ENCODE data around the gene FAM240B. TPM values are rescaled to one million over a fixed set of nuclear protein-coding genes. Genes with fewer than 3 reads are reported as not detected.

FAM240B gene
- total and polyA plus RNA-seq, 9 of the 15 experiments (the other 6 are each of a cell fraction or from before 2014, with no cell fraction given): not detected

DNA sequence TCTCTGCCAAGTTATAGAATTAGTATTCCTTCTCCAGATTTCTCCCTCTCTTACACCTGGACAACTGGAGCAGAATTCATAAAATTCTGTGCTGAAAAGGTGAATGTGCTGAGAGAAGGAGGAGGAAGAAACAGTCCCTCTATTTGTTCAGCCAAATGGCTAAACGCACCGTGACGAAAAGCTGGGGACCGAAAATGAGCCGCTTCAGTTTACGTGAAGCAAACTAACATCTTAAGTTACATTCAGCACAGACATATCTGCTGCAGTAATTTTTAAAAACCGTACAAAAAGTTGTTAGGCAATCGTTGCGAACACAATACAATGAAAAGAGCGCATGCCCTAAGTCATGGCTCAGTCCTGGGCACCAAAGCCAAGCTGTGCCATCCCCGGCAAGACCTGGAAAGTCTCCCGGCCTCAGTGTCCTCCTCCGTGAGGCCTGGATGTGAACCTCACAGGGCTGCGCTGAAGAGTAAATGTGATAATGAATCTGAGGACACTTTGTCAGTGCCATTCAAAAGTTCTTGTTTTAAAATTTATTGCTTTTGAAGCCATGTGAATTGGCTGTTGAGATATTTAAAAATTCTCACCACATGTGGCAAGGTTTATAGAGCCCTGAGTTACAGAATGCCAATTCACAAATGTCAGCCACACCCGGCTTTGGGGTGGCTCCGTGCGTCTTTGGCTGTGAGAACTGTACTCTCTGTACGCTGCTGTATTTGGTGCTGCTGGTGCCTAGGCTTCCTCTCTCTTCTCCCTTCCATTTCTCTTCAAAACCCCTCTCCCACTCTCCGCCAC, 46.3 kb downstream of the FAM240B start:
- Histone ChIP-seq H3K27ac (ENCODE audit: extremely low read depth, low read depth, low read length) (no peak overlapping the region), H3K9me3 (replicated peaks; ENCODE audit: control insufficient read depth, insufficient read depth, low read depth, low read length) (no peaks in the 10 kb centered on the region), H3K9ac (ENCODE audit: insufficient read depth in 1 of 2, low read depth in 2 of 2, low read length in 2 of 2) (no peak overlapping the region), H3K79me2 (ENCODE audit: control insufficient read depth, insufficient read depth, low read length) (no peaks in the 10 kb centered on the region), H3K4me3 (no peak overlapping the region), H3K4me2 (ENCODE audit: insufficient read depth, low read length) (no peak overlapping the region), H3K4me1 (replicated peaks in 1 of 2; ENCODE audit: control insufficient read depth in 2 of 2, insufficient read depth in 2 of 2, low read length in 2 of 2) (peaks cover 0 to 4% of the 10 kb centered on the region in 2 experiments; a peak in 2 of 5 replicates), H4K20me1 (replicated peaks; ENCODE audit: control insufficient read depth, insufficient read depth, low read length) (no peaks in the 10 kb centered on the region), H3K9me1 (ENCODE audit: control insufficient read depth, insufficient read depth, low read length) (no peaks in the 10 kb centered on the region), H3K27me3 (ENCODE audit: control insufficient read depth in 2 of 2, insufficient read depth in 2 of 2, low read length in 2 of 2) (peaks cover 0 to 19% of the 10 kb centered on the region in 2 experiments; a peak in 1 of 5 replicates), H3K36me3 (ENCODE audit: control insufficient read depth, insufficient read depth, low read length) (no peaks in the 10 kb centered on the region), H2AFZ (ENCODE audit: low read depth, low read length) (no peak overlapping the region)
- intact Hi-C loops (cut with micrococcal nuclease) (no loop called here), in situ Hi-C loops (cut with MboI) (no loop called here)
- FAIRE-seq: no peak
- CTCF ChIA-PET (ENCODE audit: low intra/inter-chr PET ratio): no interaction called here
- no peak for DNase-seq (ENCODE audit: extremely low read depth in 1 of 4, low spot score in 3 of 4)
- 0% methylated on average over 19 of the region's 19 CpGs for WGBS (ENCODE audit: insufficient coverage, low coverage, missing lambda C conversion rate)
- ATAC-seq: no peak
- BruUV-seq (replicated peaks): no TSS peak
- POLR2A ChIA-PET: no interaction called here
- no peak for TF ChIP-seq MAFG (tag; conservative IDR thresholded peaks at IDR 0.05)
- TF ChIP-seq RBFOX2 (IDR thresholded peaks at IDR 0.05; ENCODE audit: low read depth, low read length): no peak
- TF ChIP-seq SMARCE1 (IDR thresholded peaks at IDR 0.05): no peak
- TF ChIP-seq ZBTB26 (CRISPR knock-in tag; IDR thresholded peaks at IDR 0.05): no peak
- TF ChIP-seq, protein P1, sequence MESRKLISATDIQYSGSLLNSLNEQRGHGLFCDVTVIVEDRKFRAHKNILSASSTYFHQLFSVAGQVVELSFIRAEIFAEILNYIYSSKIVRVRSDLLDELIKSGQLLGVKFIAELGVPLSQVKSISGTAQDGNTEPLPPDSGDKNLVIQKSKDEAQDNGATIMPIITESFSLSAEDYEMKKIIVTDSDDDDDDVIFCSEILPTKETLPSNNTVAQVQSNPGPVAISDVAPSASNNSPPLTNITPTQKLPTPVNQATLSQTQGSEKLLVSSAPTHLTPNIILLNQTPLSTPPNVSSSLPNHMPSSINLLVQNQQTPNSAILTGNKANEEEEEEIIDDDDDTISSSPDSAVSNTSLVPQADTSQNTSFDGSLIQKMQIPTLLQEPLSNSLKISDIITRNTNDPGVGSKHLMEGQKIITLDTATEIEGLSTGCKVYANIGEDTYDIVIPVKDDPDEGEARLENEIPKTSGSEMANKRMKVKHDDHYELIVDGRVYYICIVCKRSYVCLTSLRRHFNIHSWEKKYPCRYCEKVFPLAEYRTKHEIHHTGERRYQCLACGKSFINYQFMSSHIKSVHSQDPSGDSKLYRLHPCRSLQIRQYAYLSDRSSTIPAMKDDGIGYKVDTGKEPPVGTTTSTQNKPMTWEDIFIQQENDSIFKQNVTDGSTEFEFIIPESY (CRISPR knock-in tag; IDR thresholded peaks at IDR 0.05): no peak
- no peak for TF ChIP-seq ELF2 (CRISPR knock-in tag; IDR thresholded peaks at IDR 0.05)
- TF ChIP-seq NR2F6 (CRISPR knock-in tag; IDR thresholded peaks at IDR 0.05): no peak
- TF ChIP-seq BCL6 (CRISPR knock-in tag; IDR thresholded peaks at IDR 0.05): no peak
- TF ChIP-seq, protein P2, sequence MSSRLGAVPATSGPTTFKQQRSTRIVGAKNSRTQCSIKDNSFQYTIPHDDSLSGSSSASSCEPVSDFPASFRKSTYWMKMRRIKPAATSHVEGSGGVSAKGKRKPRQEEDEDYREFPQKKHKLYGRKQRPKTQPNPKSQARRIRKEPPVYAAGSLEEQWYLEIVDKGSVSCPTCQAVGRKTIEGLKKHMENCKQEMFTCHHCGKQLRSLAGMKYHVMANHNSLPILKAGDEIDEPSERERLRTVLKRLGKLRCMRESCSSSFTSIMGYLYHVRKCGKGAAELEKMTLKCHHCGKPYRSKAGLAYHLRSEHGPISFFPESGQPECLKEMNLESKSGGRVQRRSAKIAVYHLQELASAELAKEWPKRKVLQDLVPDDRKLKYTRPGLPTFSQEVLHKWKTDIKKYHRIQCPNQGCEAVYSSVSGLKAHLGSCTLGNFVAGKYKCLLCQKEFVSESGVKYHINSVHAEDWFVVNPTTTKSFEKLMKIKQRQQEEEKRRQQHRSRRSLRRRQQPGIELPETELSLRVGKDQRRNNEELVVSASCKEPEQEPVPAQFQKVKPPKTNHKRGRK (tag; IDR thresholded peaks at IDR 0.05): no peak
- no peak for TF ChIP-seq E2F8 (IDR thresholded peaks at IDR 0.05; ENCODE audit: low read depth, partially characterized antibody)
- TF ChIP-seq MTF1 (CRISPR knock-in tag; IDR thresholded peaks at IDR 0.05; ENCODE audit: borderline replicate concordance): no peak
- TF ChIP-seq ZC3H4 (CRISPR knock-in tag; IDR thresholded peaks at IDR 0.05; ENCODE audit: borderline replicate concordance): no peak
- no peak for TF ChIP-seq GATAD2A (IDR thresholded peaks at IDR 0.05)
- no peak for TF ChIP-seq NR3C1 (CRISPR knock-in tag; IDR thresholded peaks at IDR 0.05)

Data from K562 (cell line).